Glutamatergic neuron (in vitro differentiated cells): ENCODE data around the gene ZNF136. TPM values are rescaled to one million over a fixed set of nuclear protein-coding genes. Genes with fewer than 3 reads are reported as not detected.
A peak's percentile ranks its signal among the peaks of the same experiment; 100 is the strongest.

Source experiments
- DNase-seq: peaks from one replicate; pipeline ENCODE4 v3.0.0; 2022
- H3K27ac Mint-ChIP-seq: one replicate; pipeline ENCODE4 v1.8.0; 2020; ENCODE audit warnings: mild to moderate bottlenecking, mixed read lengths, inconsistent platforms; ENCODE audit not compliant: unreplicated experiment
- H3K27me3 Mint-ChIP-seq: one replicate; pipeline ENCODE4 v1.8.0; 2020; ENCODE audit warnings: mild to moderate bottlenecking, moderate library complexity, mixed read lengths, inconsistent platforms; ENCODE audit not compliant: unreplicated experiment
- H3K36me3 Mint-ChIP-seq: one replicate; pipeline ENCODE4 v1.8.0; 2020; ENCODE audit warnings: mild to moderate bottlenecking, mixed read lengths, inconsistent platforms; ENCODE audit not compliant: unreplicated experiment
- H3K4me1 Mint-ChIP-seq: one replicate; pipeline ENCODE4 v1.8.0; 2020; ENCODE audit warnings: mild to moderate bottlenecking, low read depth, mixed read lengths, inconsistent platforms; ENCODE audit not compliant: unreplicated experiment
- H3K4me3 Mint-ChIP-seq: one replicate; pipeline ENCODE4 v1.8.0; 2020; ENCODE audit warnings: mild to moderate bottlenecking, mixed read lengths, inconsistent platforms; ENCODE audit not compliant: unreplicated experiment
- H3K9me3 Mint-ChIP-seq: one replicate; pipeline ENCODE4 v1.8.0; 2020; ENCODE audit warnings: mild to moderate bottlenecking, moderate library complexity, mixed read lengths, inconsistent platforms; ENCODE audit not compliant: unreplicated experiment
- CTCF ChIP-seq: fragments of 200-600 bp; sonication (generic); IDR thresholded peaks from one replicate; pipeline ENCODE4 v1.5.0; 2021; ENCODE audit not compliant: partially characterized antibody, unreplicated experiment
- total RNA-seq: library from RNA; stranded (reverse); fragmentation: NEBNext Ultra II Directional; extraction: Animal tissue kit (Norgen Biotek cat#: 25700); gene quantifications from one replicate; pipeline ENCODE4 v1.2.1, GENCODE V29; 2021; ENCODE audit not compliant: unreplicated experiment

The ZNF136 gene
- total RNA-seq, 1 donor from 2014 or later, result 15.5 TPM

- Mint-ChIP-seq H3K27ac (peak within 1 kb of the TSS; percentile 96), H3K27me3 (peaks cover 5% of the 10 kb centered on the region), H3K9me3 (no peaks in the 10 kb centered on the region), H3K36me3 (peaks cover 4% of the 10 kb centered on the region), H3K4me3 (peak within 1 kb of the TSS; percentile 90), H3K4me1 (peaks cover 7% of the 10 kb centered on the region)
- no peak for TF ChIP-seq CTCF
- peak; percentile 97 for DNase-seq
Measured at GRCh38 chr19:12156223-12157058, 6.5 kb upstream of the ZNF136 start, which contains the start of gene ZNF625. ZNF625 (minus strand) TSS chr19:12156734; CDS start chr19:12156558, 176 bp downstream.

DNA sequence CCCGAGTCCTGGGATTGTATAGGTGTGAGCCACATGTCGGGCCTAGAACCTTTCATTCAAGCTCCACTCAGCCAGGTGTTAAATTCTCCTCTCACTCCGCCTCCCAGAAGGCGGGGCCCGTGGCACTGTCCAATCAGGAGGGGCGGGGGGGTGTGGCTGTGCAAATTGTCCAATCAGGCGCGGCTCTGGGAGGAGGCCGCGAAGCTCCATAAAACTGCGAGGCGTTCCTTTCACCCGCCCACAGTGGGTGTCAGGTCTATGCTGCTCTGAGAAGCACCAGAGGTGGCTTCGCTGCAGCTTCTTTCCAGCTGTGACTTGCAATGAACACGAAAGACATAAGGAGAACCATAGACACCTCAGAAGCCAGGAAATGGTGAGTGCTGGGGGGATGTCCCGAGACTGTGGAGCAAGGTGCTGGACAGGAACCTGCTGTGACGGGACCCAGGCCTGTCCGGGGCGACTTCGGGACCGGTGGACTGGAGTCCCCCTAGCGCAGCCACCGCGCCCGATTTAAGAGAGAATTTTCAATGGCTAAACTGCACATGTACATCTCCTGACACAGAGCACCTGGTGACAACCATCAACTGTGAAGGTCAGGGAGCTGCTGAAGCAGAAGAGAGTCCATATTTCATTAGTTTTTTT lies 3.0 kb upstream of the ZNF136 start:
- DNase-seq, result no peak
- peaks cover 10% of the 10 kb centered on the region for H3K9me3 Mint-ChIP-seq
- TF ChIP-seq CTCF, result no peak
- no peak overlapping the region for H3K27ac Mint-ChIP-seq
- peaks cover 10% of the 10 kb centered on the region for H3K4me1 Mint-ChIP-seq
- H3K27me3 Mint-ChIP-seq, result peaks cover 12% of the 10 kb centered on the region
- H3K36me3 Mint-ChIP-seq, result peaks cover 5% of the 10 kb centered on the region
- no peak overlapping the region for H3K4me3 Mint-ChIP-seq

DNA sequence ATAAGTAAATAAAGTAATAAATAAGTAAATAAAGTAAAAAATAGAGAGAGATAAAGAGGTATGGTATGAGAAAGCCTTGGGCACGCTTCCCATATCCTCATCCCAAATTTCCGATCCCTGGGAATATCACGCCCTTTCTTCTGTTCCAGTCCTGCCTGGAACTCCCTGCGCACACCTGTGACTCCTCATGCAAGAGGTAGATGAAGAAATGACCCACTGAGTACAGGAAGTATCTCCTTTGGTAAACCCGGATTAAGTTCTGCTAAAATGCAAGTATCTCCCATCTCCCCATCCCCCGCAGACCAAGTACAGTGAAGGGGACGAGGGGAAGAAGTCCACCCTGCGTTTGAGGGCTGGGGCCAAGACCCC lies 399 bp upstream of the ZNF136 start:
- peak overlapping the region; percentile 85 for H3K4me3 Mint-ChIP-seq
- peaks cover 9% of the 10 kb centered on the region for H3K27me3 Mint-ChIP-seq
- H3K27ac Mint-ChIP-seq, result peak overlapping the region; percentile 94
- H3K36me3 Mint-ChIP-seq, result peaks cover 5% of the 10 kb centered on the region
- peaks cover 10% of the 10 kb centered on the region for H3K9me3 Mint-ChIP-seq
- H3K4me1 Mint-ChIP-seq, result peaks cover 4% of the 10 kb centered on the region
- no peak for TF ChIP-seq CTCF
- no peak for DNase-seq

GRCh38 chr19:12163826-12164225 lies 930 bp downstream of the ZNF136 start:
- Mint-ChIP-seq H3K27me3 (peaks cover 11% of the 10 kb centered on the region), H3K9me3 (peaks cover 10% of the 10 kb centered on the region), H3K27ac (peak overlapping the region; percentile 93), H3K4me1 (peaks cover 4% of the 10 kb centered on the region), H3K4me3 (peak overlapping the region; percentile 97), H3K36me3 (peaks cover 5% of the 10 kb centered on the region)
- DNase-seq, result no peak
- no peak for TF ChIP-seq CTCF

GRCh38 chr19:12166626-12167025 lies 3.7 kb downstream of the ZNF136 start:
- Mint-ChIP-seq H3K4me3 (peak overlapping the region; percentile 60), H3K27ac (no peak overlapping the region)
- no peak for TF ChIP-seq CTCF

More at GRCh38 chr19:12166626-12167025, 3.7 kb downstream of the ZNF136 start:
- Mint-ChIP-seq H3K9me3 (peaks cover 10% of the 10 kb centered on the region), H3K4me1 (peaks cover 4% of the 10 kb centered on the region), H3K36me3 (peaks cover 11% of the 10 kb centered on the region), H3K27me3 (peaks cover 14% of the 10 kb centered on the region)
- DNase-seq, result no peak
